Amygdala (tissue), 56 donors: Measurements from ENCODE around the gene BUB1B.
A peak's percentile ranks its signal among the peaks of the same experiment; 100 is the strongest.
"Not testable (repeated sequence)": the region's sequence is repeated elsewhere in the genome, so short reads cannot be mapped to it uniquely, and the experiment has no call there.

Experiments
- DNase-seq, 56 donors: peaks; one replicate each; lab custom pipeline; 2025; lab: John Stamatoyannopoulos, UW

Gene BUB1B, protein sequence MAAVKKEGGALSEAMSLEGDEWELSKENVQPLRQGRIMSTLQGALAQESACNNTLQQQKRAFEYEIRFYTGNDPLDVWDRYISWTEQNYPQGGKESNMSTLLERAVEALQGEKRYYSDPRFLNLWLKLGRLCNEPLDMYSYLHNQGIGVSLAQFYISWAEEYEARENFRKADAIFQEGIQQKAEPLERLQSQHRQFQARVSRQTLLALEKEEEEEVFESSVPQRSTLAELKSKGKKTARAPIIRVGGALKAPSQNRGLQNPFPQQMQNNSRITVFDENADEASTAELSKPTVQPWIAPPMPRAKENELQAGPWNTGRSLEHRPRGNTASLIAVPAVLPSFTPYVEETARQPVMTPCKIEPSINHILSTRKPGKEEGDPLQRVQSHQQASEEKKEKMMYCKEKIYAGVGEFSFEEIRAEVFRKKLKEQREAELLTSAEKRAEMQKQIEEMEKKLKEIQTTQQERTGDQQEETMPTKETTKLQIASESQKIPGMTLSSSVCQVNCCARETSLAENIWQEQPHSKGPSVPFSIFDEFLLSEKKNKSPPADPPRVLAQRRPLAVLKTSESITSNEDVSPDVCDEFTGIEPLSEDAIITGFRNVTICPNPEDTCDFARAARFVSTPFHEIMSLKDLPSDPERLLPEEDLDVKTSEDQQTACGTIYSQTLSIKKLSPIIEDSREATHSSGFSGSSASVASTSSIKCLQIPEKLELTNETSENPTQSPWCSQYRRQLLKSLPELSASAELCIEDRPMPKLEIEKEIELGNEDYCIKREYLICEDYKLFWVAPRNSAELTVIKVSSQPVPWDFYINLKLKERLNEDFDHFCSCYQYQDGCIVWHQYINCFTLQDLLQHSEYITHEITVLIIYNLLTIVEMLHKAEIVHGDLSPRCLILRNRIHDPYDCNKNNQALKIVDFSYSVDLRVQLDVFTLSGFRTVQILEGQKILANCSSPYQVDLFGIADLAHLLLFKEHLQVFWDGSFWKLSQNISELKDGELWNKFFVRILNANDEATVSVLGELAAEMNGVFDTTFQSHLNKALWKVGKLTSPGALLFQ

DNA sequence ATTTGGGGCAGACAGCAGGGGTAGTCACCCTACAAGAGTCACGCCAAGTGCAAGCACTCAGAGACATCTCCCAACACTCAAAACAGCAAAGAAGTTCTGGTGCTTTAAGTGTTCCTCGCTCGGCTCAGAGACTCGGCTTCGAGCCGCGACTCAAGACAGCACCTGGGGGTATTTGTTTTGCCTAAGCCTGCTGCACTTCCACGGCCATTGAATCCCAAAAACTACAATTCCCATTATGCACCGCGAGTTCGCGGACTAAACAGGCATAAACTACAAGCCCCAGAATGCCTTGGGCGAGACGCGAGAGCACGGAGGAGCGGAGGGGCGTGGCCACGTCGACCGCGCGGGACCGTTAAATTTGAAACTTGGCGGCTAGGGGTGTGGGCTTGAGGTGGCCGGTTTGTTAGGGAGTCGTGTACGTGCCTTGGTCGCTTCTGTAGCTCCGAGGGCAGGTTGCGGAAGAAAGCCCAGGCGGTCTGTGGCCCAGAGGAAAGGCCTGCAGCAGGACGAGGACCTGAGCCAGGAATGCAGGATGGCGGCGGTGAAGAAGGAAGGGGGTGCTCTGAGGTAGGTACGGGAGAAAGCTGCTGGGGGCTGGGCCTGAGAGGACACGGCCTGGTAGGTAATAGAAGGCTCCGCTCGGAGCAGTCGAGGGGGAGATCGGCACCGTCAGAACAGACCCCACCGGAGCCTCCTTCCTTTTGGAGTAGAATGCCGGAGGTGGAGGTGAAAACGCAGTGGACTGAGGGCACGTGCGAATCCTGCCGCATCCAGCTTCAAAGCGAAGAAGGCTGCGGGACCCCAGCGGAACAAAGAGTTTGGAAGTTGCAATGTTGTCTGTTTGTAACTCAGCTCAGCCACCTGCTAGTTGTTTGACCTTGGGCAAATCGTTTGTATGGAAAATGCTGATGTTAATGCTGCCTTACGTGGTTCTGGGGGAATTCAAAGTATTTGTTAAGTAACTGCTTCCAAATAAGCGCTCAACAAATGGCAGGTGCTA lies at the start of gene BUB1B:
BUB1B (plus strand) TSS at position 381 of the 1,000 bp plus-strand sequence; CDS start at position 533, 152 bp downstream.
- DNase-seq = peak in 55 of 56 donors; percentile 42 to 96 (median 82)

DNA sequence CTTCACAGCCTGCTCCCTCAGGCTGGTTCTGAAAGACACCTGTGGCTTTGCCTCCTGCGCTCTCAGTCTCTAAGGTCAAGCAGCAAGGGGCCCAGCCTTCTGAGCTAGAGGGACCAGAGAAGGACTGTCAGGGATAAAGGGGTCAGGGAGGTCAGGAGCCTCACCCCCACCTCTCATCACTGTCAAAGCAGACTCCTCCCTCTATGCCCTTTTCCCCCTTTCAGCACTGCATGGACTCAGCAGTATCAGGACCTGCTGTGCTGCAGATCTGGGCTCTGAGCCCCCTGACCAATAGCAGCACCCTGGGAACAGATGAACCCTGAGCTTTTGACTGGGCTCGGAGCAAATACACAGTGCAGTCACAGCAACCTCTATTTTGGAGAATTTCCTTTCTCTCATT lies 49.0 kb upstream of the BUB1B start:
- DNase-seq = no peak

DNA sequence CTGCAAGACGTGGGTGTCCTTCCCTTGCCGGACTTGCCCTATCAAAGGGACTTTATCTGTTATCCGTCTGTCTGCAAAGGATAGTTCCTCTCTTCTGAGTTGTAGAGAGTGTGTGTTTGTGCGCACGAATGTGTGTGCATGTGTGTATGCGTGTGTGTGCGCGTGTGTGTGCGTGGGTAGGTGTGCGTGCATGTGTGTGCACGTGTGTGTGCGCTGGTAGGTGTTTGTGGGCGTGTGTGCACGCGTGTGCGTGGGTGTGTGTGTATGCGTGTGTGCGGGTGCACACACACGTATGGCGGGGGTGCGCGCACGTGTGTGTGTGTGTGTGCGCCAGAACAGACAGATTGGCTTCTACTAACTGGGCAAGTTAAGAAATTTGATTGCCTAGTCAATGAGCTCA lies 48.1 kb upstream of the BUB1B start:
- no peak for DNase-seq

DNA sequence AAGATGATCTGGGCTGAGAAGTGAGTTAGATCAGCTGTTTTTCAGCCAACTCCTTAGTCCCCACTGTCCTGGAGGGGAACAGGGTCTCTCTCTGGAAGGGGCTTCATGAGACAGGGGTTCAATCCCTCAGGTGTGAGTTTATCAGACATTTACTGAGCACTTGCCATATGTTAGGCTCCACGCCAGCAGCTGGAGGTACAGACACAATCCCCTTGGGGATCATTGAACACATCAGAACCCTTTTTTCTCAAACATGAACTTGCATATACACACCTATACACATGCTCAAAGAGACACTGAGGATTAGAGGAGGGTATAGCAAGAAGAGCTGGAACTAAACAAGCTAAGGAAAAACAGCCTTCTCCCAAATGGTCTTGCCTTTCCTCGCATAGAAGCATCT lies 46.7 kb upstream of the BUB1B start:
- no peak for DNase-seq

DNA sequence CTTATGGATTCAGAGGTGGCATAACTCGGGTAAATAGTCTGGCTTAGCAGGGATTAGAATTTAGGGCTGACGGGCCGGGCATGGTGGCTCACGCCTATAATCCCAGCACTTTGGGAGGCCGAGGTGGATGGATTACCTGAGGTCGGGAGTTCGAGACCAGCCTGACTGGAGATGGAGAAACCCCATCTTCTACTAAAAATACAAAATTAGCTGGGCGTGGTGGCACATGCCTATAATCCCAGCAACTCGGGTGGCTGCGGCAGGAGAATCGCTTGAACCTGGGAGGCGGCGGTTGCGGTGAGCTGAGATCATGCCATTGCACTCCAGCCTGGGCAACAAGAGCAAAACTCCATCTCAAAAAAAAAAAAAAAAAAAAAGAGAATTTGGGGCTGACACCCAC lies 45.8 kb upstream of the BUB1B start:
- DNase-seq = not testable (repeated sequence)

DNA sequence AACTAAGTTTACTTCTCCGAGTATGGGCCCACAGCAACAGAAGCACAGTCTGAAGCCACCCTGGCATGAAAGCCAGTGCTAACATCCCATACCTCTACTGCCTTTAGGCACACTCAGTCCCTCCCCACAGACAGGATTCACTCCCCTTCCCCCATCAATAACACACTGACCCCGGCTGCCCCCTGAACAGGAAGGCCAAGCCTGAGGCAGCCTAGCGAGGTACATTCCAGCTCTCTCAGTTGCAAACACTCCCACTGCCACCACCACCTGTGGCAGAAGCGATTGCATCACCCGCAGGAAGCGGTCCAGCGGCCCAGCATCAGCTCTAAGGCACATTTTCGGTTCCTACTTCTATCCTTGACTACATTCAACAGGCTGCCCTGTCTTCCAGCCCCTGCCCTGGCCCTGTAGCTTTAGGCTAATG lies 45.2 kb upstream of the BUB1B start:
- peak in 17 of 56 donors; percentile 7 to 56 (median 26) for DNase-seq

DNA sequence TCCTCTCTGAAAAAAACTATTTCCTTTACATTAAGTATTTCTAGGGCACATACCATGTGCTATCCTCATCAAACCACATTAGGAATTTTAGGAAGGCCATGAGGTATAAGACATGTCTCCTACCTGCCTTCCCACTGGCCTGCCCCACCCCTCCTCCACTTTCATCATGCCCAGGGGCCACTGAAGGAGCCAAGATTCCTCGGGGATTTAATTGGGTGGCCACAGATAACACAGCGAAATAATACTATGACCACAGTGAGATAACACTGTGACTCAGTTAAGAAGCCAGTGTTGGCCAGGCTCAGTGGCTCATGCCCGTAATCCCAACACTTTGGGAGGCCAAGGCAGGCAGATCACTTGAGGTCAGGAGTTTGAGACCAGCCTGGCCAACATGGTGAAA lies 42.4 kb upstream of the BUB1B start:
- no peak for DNase-seq

DNA sequence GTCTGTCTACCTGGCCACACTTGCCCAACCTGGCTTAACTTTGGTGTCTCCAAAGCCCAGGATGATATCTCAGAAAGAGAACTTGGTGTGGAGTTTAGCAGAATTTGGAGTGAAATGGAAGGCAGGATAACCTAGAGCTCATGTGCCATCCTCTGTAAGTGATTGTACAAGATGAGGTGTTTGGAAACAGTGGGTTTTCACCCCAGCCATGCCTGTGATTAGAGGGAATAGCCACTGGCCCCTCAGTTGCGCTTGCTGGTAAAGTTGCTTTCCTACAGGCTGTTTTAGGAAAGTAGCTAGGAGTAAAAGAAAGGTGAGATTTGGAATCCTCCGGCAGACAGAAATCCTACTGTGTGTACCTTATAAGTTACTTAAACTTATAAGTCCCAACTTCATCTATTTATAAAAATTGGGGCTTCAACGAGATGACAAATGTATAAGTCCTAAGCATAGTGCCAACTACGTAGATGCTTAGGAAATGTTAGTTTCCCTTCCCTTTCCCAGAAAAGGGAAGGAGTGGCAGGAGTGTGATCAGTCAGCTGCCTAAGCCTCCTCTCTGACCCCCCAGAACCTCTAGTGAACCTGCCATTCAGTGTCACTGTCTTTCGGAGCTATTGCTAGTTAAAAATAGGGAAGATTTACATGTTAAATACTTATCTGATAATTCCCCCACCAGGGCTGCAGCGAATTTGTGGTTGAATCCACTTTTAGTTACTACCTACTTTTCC lies 38.8 kb upstream of the BUB1B start:
- peak in 2 of 56 donors; percentile 7 to 20 for DNase-seq

DNA sequence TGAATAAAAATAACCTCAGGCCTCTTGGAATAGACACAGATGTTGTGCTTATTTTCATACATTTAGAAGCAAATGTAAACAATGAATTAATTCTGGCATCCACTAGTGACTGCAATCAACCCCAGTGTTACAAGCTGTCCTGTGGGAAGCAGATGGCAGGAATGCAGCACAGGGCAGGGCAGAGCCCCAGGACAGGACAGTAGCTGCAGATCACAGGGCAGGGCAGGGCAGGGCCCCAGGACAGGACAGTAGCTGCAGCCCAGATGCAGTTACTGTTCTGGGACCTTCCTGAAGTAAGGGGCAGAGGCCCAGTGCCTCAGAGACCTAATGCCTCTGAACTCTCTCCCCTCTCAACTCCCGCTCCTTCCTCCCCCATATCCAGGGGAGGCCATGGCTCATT lies 37.9 kb upstream of the BUB1B start:
- DNase-seq = not testable (repeated sequence)

DNA sequence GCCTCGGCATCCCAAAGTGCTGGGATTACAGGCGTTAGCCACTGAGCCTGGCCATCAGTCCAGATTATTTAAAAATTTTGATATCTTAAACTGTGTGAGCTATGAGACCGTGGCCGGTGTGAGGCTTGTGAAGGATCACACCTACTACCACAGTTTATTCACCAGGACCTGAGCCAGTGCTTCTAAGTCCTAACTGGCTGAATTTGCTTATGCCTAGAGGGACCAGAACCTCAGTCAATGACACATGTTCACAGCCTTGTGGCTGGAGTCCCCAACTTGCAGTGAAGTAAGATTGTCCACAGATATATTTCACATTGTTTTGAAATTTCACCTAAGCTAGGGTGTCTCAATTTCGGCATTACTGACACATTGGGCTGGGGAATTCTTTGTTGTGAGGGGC lies 37.0 kb upstream of the BUB1B start:
- DNase-seq = not testable (repeated sequence)

DNA sequence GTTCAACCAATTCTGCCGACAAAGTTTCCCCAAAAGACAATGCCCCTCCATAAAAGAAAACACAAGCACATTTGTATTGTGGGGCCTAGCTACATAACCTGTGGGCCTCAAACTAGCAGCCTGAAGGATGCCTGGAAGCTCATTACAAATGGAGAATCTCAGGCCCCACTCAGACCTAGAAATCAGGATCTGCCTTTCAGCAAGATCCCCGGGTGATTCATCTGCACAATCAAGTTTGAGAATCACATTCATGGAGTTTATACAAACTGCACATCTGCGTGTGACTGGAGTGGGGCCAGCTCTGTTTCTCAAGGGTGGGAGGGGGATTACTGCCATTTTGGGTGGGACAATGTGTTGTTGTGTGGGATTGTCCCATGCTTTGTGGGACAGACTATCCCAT lies 36.5 kb upstream of the BUB1B start:
- not testable (repeated sequence) for DNase-seq

DNA sequence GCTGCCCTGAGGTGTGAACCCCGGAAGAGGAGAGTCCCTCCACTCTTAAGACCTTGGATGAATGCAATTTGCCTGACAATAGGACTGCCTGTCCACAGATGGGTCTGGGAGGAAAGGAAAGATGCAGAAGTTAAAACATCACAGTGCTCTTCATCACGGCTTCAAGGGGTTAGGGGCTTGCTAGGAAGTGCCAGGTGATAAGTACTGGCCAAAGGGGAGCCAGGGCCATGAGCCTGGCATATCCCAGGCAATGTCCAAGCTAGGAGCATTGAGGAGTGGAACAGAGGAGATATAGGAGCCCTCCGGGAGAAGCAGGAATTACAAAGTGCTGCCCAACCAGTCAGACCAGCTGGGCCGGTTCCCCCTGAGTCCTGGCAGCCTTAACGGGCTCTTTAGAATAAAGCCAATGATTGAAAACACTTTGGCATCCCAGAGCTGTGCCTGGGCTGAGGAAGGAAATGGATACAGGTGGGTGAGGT lies 36.0 kb upstream of the BUB1B start:
- not testable (repeated sequence) for DNase-seq

DNA sequence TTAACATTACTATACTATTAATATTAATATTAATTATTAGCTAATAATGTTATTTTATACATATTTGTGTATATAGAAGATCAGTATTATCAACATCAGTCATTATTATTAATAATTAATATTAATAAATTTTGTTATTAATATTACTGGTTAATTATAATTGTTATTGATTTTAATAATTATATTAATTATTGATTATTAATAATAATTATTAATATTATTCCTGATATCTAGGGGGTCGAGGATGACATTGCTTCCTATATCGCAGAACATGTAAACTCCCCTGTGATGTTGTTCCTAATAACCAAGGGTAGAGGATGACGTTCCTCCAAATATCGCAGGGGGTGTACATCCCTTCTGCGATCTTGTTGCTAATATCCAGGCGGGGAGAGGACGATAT lies 34.9 kb upstream of the BUB1B start:
- no peak for DNase-seq

DNA sequence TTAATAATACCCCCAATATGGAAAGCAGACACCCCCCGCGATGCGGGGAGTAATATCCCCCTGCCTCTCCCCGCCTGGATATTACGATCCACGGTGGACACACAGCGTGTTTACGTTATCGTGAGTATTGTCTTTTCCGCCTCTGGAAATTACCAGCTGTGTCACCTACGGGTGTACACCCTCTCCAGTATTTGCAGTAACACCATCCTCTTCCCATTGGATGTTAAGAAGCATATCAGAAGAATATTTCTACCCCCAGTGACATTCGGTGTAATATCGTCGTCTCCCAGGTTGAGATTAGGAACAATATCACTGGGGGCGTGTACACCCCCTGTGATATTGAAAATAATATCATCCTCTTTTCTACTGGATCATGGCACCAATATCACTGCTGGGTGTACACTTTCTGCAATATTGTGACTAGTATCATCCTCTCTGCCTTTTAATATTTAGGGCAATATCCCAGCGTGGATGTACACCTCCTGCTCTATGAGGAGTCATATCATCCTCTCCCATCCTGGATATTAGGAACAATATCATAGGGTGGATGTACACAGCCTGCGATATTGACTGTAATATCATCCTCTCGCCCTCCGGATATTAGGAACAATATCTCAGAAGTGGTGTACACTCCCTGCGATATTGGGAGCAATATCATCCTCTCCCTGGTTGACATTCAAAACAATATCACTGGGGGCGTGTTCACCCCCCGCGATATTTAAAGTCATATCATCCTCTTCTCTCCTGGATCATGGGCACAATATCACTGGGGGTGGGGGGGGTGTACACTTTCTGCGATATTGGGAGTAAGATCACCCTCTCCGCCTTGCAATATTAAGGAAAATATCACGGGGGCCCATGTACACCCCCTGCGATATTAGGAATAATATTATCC lies 31.9 kb upstream of the BUB1B start:
- DNase-seq = no peak

DNA sequence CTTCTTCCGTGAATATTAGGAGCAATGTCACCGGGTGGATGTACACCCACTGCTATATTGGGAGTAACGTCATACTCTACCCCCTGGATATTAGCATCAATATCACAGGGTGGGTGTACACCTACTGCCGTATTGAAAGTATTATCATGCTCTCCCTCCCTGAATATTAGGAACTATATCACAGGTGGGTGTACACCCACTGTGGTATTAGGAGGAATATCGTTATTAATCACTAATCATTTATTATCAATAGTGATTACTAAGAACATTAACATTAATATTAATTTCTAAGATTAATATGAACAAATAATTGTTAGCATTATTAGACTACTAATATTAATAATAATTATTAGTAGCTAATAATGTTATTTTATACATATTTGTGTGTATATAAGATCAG lies 30.8 kb upstream of the BUB1B start:
- DNase-seq = no peak

DNA sequence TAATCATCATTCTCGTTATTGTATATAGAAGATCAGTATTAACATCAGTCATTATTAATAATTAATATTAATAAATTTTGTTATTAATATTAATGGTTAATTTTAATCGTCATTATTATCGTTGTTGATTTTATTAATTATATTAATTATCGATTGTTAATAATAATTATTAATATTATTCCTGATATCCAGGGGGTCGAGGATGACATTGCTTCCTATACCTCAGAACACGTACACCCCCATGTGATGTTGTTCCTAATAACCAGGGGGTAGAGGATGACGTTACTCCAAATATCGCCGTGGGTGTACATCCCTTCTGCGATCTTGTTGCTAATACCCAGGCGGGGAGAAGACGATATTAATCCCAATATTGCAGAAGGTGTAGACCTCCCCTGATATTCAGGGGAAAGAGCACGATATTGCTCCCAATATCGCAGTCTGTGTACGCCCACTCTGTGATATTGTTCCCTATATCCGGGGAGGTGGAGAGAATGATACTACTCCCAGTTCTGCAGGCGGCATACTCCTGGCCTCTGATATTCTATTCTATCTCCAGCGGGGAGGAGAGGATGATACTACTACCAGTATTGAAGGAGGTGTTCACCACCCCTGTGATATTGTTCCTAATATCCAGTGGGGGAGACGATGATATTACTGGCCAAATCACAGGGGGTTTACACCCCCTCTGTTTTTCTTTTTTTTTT lies 29.9 kb upstream of the BUB1B start:
- DNase-seq = no peak

DNA sequence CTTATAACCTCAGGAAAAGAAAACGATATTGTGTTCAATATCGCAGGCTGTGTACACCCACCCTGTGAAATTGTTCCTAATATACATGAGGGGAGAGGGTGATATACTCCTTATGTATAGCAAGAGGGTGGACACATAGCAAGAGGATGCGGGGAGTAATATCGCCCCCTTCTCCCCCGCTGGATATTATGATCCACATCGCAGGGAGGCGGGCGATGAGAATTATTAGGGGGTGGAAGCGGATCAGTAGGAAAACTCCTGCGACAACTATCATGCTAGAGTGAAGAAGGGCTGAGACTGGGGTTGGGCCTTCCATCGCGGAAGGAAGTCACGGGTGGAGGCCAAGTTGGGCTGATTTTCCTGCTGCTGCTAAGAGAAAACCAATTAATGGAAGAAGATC lies 27.3 kb upstream of the BUB1B start:
- no peak for DNase-seq
